GM12864 (cell line): ENCODE measurements around the gene FOXL1.
A peak's percentile ranks its signal among the peaks of the same experiment; 100 is the strongest.

Experiments used
- DNase-seq: peaks from one replicate; pipeline ENCODE4 v3.0.0-alpha.2; 2011; ENCODE audit warnings: low read depth
- H3K4me3 ChIP-seq: 2 replicates; pipeline ENCODE4 v1.5.1; 2011; ENCODE audit warnings: mild to moderate bottlenecking, low read depth, low read length, control low read depth
- CTCF ChIP-seq: IDR thresholded peaks from 2 replicates; pipeline ENCODE4 v1.5.1; 2011; ENCODE audit warnings: low read depth, mild to moderate bottlenecking, moderate library complexity, low read length, control low read depth, inconsistent platforms; ENCODE audit errors: missing control alignments

FOXL1 gene

GRCh38 chr16:86562356-86562755 lies 16.0 kb upstream of the FOXL1 start:
- DNase-seq, result no peak
- no peak overlapping the region for H3K4me3 ChIP-seq
- TF ChIP-seq CTCF, result no peak

- H3K4me3 ChIP-seq, result no peak overlapping the region
- DNase-seq, result peak; percentile 57
- peak; percentile 99 for TF ChIP-seq CTCF
These were observed 14.6 kb upstream of the FOXL1 start for GRCh38 chr16:86563469-86564345.

GRCh38 chr16:86565181-86565631 lies 13.1 kb upstream of the FOXL1 start:
- no peak for TF ChIP-seq CTCF
- no peak for DNase-seq
- no peak overlapping the region for H3K4me3 ChIP-seq

- TF ChIP-seq CTCF, result no peak
- H3K4me3 ChIP-seq, result no peak overlapping the region
- DNase-seq, result no peak
These were observed 12.5 kb upstream of the FOXL1 start for GRCh38 chr16:86565644-86566511.

- no peak within 1 kb of the TSS for H3K4me3 ChIP-seq
- no peak for DNase-seq
These were observed 11.8 kb upstream of the FOXL1 start, which contains the start of gene FOXC2 for GRCh38 chr16:86566601-86566965. Gene FOXC2, plus strand, starts transcription at chr16:86566829. Its CDS starts 507 bp downstream, at chr16:86567336.

More at GRCh38 chr16:86566601-86566965, 11.8 kb upstream of the FOXL1 start, which contains the start of gene FOXC2:
- TF ChIP-seq CTCF, result no peak
